Measurements from ENCODE around the gene ARPP21. TPM values are rescaled to one million over a fixed set of nuclear protein-coding genes. Genes with fewer than 3 reads are reported as not detected.

ARPP21 gene
- total RNA-seq, 2 experiments from 2014 or later = 1.0 to 1.1 TPM

GRCh38 chr3:35658686-35659085 lies 19.4 kb downstream of the ARPP21 start:
- Histone ChIP-seq H2AFZ (ENCODE audit: low read length) (peak overlapping the region; percentile 72; the same call in 1 of the 2 replicates), H3K4me1 (ENCODE audit: insufficient read depth, low read length, poor library complexity, severe bottlenecking) (peaks cover 66% of the 10 kb centered on the region), H3K4me2 (ENCODE audit: low read length) (no peak overlapping the region), H3K27ac (ENCODE audit: low read depth, low read length, poor library complexity, severe bottlenecking) (no peak overlapping the region), H3K4me3 (ENCODE audit: low read depth, low read length, poor library complexity, severe bottlenecking) (no peak overlapping the region), H4K20me1 (ENCODE audit: insufficient read depth, low read length) (no peaks in the 10 kb centered on the region), H3K36me3 (ENCODE audit: insufficient read depth, low read length) (no peaks in the 10 kb centered on the region), H3K9me2 (ENCODE audit: insufficient read depth, low read length) (no peaks in the 10 kb centered on the region), H3K9me3 (ENCODE audit: low read length) (no peaks in the 10 kb centered on the region), H3K79me2 (ENCODE audit: insufficient read depth, low read depth, low read length) (no peaks in the 10 kb centered on the region)
- intact Hi-C loops (cut with micrococcal nuclease; ENCODE audit: unreplicated experiment) = no loop called here
- ChIA-PET CTCF (ENCODE audit: unreplicated experiment) (no interaction called here), POLR2A (interaction anchor here (0.7 to 4.7 kb wide), 8 partner anchors 10 to 433 kb away, joined by 3 to 22 read pairs (median 3); no protein-coding TSS in a partner anchor)
- no peak for TF ChIP-seq EZH2phosphoT487 (IDR thresholded peaks at IDR 0.05; ENCODE audit: borderline replicate concordance, low read depth, low read length)
- no peak for TF ChIP-seq CTCF (conservative IDR thresholded peaks at IDR 0.05; ENCODE audit: low read length)
- no peak for DNase-seq (ENCODE audit: low spot score)
- BruUV-seq (replicated peaks) = no TSS peak

DNA sequence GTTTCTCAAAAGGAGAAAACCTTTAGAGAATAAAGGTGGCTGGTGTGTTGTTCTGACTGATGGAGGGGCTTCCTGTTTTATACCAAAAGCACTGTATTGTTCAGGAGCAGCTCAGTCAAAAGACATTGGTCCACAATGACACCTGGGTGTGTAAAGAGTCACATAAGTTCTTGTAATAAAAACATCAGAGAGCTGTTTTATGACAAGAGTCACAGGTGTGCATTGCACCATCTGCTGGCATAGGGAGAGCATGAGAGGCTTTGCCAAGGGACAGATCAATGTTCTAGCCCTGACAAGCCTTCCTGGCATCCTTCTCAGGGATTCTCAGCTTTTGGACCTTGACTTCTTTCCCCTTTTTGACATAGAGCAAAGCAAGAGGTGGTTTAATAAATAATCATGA lies 20.4 kb downstream of the ARPP21 start:
- Histone ChIP-seq H3K4me2 (ENCODE audit: low read length) (peak overlapping the region; percentile 55), H3K36me3 (ENCODE audit: insufficient read depth, low read length) (no peaks in the 10 kb centered on the region), H3K9me3 (ENCODE audit: low read length) (no peaks in the 10 kb centered on the region), H3K9me2 (ENCODE audit: insufficient read depth, low read length) (no peaks in the 10 kb centered on the region), H3K27ac (ENCODE audit: low read depth, low read length, poor library complexity, severe bottlenecking) (peak overlapping the region; percentile 49), H4K20me1 (ENCODE audit: insufficient read depth, low read length) (no peaks in the 10 kb centered on the region), H3K79me2 (ENCODE audit: insufficient read depth, low read depth, low read length) (no peaks in the 10 kb centered on the region), H3K4me1 (ENCODE audit: insufficient read depth, low read length, poor library complexity, severe bottlenecking) (peaks cover 64% of the 10 kb centered on the region), H3K4me3 (ENCODE audit: low read depth, low read length, poor library complexity, severe bottlenecking) (no peak overlapping the region), H2AFZ (ENCODE audit: low read length) (peak overlapping the region; percentile 95)
- intact Hi-C loops (cut with micrococcal nuclease; ENCODE audit: unreplicated experiment) = loop anchor here (10.0 kb wide), 3 partner anchors 245 to 1645 kb away; no protein-coding TSS in a partner anchor
- DNase-seq (ENCODE audit: low spot score) = peak; percentile 86
- POLR2A ChIA-PET = interaction anchor here (1.2 to 4.7 kb wide), 3 partner anchors 13 to 211 kb away, joined by 3 to 22 read pairs (median 7); no protein-coding TSS in a partner anchor
- no TSS peak for BruUV-seq (replicated peaks)
- CTCF ChIA-PET (ENCODE audit: unreplicated experiment) = interaction anchor here (0.9 kb wide), 1 partner anchor 177 kb away, joined by 3 read pairs; no protein-coding TSS in a partner anchor
- TF ChIP-seq EZH2phosphoT487 (IDR thresholded peaks at IDR 0.05; ENCODE audit: borderline replicate concordance, low read depth, low read length) (no peak), CTCF (conservative IDR thresholded peaks at IDR 0.05; ENCODE audit: low read length) (peak; percentile 86)

DNA sequence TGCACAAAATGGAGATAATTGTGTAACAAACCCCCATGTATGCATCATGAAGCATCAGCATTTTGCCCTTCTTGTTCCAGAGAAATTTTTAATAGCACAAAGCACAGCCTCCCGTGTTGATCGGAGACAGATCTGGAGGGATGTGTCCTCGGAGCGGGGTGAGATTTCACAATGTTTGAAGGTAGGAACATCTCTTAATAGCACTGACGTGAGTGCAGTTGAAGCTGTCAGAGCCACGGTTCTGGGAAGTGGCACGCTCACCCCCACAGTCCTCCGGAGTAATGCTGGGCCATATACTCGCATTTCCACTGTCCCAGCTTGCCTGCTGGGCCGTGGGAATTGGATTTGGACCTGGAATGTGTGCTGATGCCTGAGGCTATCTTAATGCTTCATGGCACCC lies 24.1 kb downstream of the ARPP21 start:
- H3K9me3 ChIP-seq (ENCODE audit: low read length) = no peaks in the 10 kb centered on the region
- no peaks in the 10 kb centered on the region for H3K79me2 ChIP-seq (ENCODE audit: insufficient read depth, low read depth, low read length)
- peak overlapping the region; percentile 65 for H3K4me2 ChIP-seq (ENCODE audit: low read length)
- intact Hi-C loops (cut with micrococcal nuclease; ENCODE audit: unreplicated experiment) = loop anchor here (10.0 kb wide), 3 partner anchors 241 to 1649 kb away; no protein-coding TSS in a partner anchor
- H3K4me3 ChIP-seq (ENCODE audit: low read depth, low read length, poor library complexity, severe bottlenecking) = no peak overlapping the region
- no TSS peak for BruUV-seq (replicated peaks)
- H2AFZ ChIP-seq (ENCODE audit: low read length) = no peak overlapping the region
- H3K9me2 ChIP-seq (ENCODE audit: insufficient read depth, low read length) = no peaks in the 10 kb centered on the region
- peaks cover 92% of the 10 kb centered on the region for H3K4me1 ChIP-seq (ENCODE audit: insufficient read depth, low read length, poor library complexity, severe bottlenecking)
- TF ChIP-seq CTCF (conservative IDR thresholded peaks at IDR 0.05; ENCODE audit: low read length) = no peak
- no peak for TF ChIP-seq EZH2phosphoT487 (IDR thresholded peaks at IDR 0.05; ENCODE audit: borderline replicate concordance, low read depth, low read length)
- ChIA-PET CTCF (ENCODE audit: unreplicated experiment) (no interaction called here), POLR2A (interaction anchor here (0.9 to 1.5 kb wide), 2 partner anchors 10 to 13 kb away, joined by 3 to 4 read pairs; no protein-coding TSS in a partner anchor)
- H3K36me3 ChIP-seq (ENCODE audit: insufficient read depth, low read length) = no peaks in the 10 kb centered on the region
- DNase-seq (ENCODE audit: low spot score) = no peak
- H3K27ac ChIP-seq (ENCODE audit: low read depth, low read length, poor library complexity, severe bottlenecking) = peak overlapping the region; percentile 92
- no peaks in the 10 kb centered on the region for H4K20me1 ChIP-seq (ENCODE audit: insufficient read depth, low read length)

All from OCI-LY7 (cell line).